ENCODE results near the gene HTR1A.

DNA sequence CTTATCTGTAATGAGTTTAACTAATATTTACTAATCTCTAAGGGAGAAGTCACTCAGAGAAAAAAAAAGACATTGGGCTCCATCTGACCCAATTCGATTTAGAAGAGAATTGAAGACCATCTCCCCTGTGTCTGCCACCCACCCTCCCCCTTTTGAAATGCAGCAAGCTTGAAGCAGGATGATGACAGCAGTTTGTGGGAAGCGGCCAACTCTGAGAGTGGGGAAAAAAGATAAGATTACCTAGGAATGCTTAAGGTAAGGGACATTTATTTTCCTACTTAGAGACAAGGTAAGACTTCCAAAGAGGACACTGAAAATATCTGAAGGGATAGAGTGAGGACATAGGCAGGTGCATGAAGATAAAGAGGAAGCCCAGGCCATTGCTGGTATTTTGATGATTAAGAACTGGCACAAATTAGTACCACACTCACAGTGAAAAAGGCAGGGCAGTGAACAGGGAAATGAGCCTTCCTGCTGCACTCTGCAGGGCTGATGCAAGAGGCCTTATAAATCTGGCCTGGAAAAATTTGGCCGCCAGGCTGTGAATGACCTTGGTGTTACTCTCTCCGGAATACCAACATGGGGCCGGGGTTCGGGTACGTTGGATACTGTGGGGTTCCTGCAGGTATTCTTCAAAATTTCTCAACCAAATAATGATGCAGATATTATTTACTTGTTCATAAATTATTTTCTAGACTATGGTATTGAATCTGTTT is 42.3 kb downstream of the HTR1A start:
- TF ChIP-seq, protein P1, sequence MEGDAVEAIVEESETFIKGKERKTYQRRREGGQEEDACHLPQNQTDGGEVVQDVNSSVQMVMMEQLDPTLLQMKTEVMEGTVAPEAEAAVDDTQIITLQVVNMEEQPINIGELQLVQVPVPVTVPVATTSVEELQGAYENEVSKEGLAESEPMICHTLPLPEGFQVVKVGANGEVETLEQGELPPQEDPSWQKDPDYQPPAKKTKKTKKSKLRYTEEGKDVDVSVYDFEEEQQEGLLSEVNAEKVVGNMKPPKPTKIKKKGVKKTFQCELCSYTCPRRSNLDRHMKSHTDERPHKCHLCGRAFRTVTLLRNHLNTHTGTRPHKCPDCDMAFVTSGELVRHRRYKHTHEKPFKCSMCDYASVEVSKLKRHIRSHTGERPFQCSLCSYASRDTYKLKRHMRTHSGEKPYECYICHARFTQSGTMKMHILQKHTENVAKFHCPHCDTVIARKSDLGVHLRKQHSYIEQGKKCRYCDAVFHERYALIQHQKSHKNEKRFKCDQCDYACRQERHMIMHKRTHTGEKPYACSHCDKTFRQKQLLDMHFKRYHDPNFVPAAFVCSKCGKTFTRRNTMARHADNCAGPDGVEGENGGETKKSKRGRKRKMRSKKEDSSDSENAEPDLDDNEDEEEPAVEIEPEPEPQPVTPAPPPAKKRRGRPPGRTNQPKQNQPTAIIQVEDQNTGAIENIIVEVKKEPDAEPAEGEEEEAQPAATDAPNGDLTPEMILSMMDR (IDR thresholded peaks at IDR 0.05): no peak
- TF ChIP-seq POLR2A (IDR thresholded peaks at IDR 0.05): no peak

Data from Peyer's patch (tissue), 4 donors.